COLO829 (cell line): Measurements from ENCODE around the gene PEDS1.
A peak's percentile ranks its signal among the peaks of the same experiment; 100 is the strongest.
"Not testable (repeated sequence)": the region's sequence is repeated elsewhere in the genome, so short reads cannot be mapped to it uniquely, and the experiment has no call there.

Experiments used
- DNase-seq: peaks from one replicate; pipeline ENCODE4 v3.0.0; 2012; ENCODE audit warnings: low spot score

Gene PEDS1

GRCh38 chr20:50190251-50191064 is 36.9 kb upstream of the PEDS1 start, which contains the start of gene CEBPB:
Gene CEBPB (plus strand): TSS chr20:50190830. CDS start chr20:50191034, 204 bp downstream.
- DNase-seq = peak; percentile 92

- DNase-seq = no peak
Observed at GRCh38 chr20:50189681-50190250, 36.2 kb upstream of the PEDS1 start.

GRCh38 chr20:50188879-50189680 is 35.6 kb upstream of the PEDS1 start:
- DNase-seq = no peak

GRCh38 chr20:50188287-50188688 is 34.8 kb upstream of the PEDS1 start:
- no peak for DNase-seq

GRCh38 chr20:50187403-50188051 is 34.0 kb upstream of the PEDS1 start:
- DNase-seq = no peak

- DNase-seq = no peak
Observed at GRCh38 chr20:50186987-50187402, 33.5 kb upstream of the PEDS1 start.

- peak; percentile 79 for DNase-seq
Observed at GRCh38 chr20:50186151-50186885, 32.8 kb upstream of the PEDS1 start.

GRCh38 chr20:50185426-50185825 is 31.9 kb upstream of the PEDS1 start:
- DNase-seq = no peak

GRCh38 chr20:50182346-50182745 is 28.8 kb upstream of the PEDS1 start:
- DNase-seq = no peak

- DNase-seq = no peak
Observed at GRCh38 chr20:50181344-50181743, 27.8 kb upstream of the PEDS1 start.

- DNase-seq = not testable (repeated sequence)
Observed at GRCh38 chr20:50178672-50179071, 25.1 kb upstream of the PEDS1 start.

GRCh38 chr20:50175938-50176933 is 22.7 kb upstream of the PEDS1 start:
- no peak for DNase-seq

- DNase-seq = no peak
Observed at GRCh38 chr20:50174456-50174855, 20.9 kb upstream of the PEDS1 start.

- no peak for DNase-seq
Observed at GRCh38 chr20:50172347-50173013, 19.0 kb upstream of the PEDS1 start.

- no peak for DNase-seq
Observed at GRCh38 chr20:50170549-50171220, 17.2 kb upstream of the PEDS1 start.

- peak; percentile 88 for DNase-seq
Observed at GRCh38 chr20:50169329-50169823, 15.9 kb upstream of the PEDS1 start.

GRCh38 chr20:50165684-50166554 is 12.4 kb upstream of the PEDS1 start:
- DNase-seq = peak; percentile 100
